ENCODE measurements around the gene UNC5C. TPM values are rescaled to one million over a fixed set of nuclear protein-coding genes. Genes with fewer than 3 reads are reported as not detected.

UNC5C gene
- total and polyA plus RNA-seq, 2 experiments from 2014 or later, result 3.5 to 16.0 TPM

GRCh38 chr4:95319169-95319568, 229.6 kb downstream of the UNC5C start:
- no peak overlapping the region for H3K4me2 ChIP-seq
- no peaks in the 10 kb centered on the region for H3K27me3 ChIP-seq
- no peaks in the 10 kb centered on the region for H3K4me1 ChIP-seq (ENCODE audit: insufficient read depth)
- WGBS (ENCODE audit: low lambda C conversion rate, missing lambda C conversion rate), result 78% methylated on average over 3 of the region's 3 CpGs
- TF ChIP-seq EZH2phosphoT487 (IDR thresholded peaks at IDR 0.05; ENCODE audit: low read depth, severe bottlenecking, unreplicated experiment) (no peak), EZH2 (IDR thresholded peaks at IDR 0.05; ENCODE audit: borderline replicate concordance) (no peak)
- TF ChIP-seq, protein P1, sequence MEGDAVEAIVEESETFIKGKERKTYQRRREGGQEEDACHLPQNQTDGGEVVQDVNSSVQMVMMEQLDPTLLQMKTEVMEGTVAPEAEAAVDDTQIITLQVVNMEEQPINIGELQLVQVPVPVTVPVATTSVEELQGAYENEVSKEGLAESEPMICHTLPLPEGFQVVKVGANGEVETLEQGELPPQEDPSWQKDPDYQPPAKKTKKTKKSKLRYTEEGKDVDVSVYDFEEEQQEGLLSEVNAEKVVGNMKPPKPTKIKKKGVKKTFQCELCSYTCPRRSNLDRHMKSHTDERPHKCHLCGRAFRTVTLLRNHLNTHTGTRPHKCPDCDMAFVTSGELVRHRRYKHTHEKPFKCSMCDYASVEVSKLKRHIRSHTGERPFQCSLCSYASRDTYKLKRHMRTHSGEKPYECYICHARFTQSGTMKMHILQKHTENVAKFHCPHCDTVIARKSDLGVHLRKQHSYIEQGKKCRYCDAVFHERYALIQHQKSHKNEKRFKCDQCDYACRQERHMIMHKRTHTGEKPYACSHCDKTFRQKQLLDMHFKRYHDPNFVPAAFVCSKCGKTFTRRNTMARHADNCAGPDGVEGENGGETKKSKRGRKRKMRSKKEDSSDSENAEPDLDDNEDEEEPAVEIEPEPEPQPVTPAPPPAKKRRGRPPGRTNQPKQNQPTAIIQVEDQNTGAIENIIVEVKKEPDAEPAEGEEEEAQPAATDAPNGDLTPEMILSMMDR (IDR thresholded peaks at IDR 0.05; ENCODE audit: poor library complexity), result no peak
- no peak overlapping the region for H3K4me3 ChIP-seq
- H3K9me3 ChIP-seq (ENCODE audit: low read depth), result no peaks in the 10 kb centered on the region
- no peaks in the 10 kb centered on the region for H3K79me2 ChIP-seq
- H3K9me2 ChIP-seq (replicated peaks; ENCODE audit: insufficient read depth), result no peaks in the 10 kb centered on the region
- H3K27ac ChIP-seq, result no peak overlapping the region
- DNase-seq (ENCODE audit: low spot score), result no peak
- no peaks in the 10 kb centered on the region for H4K20me1 ChIP-seq (ENCODE audit: insufficient read depth, poor library complexity, severe bottlenecking)
- no peak overlapping the region for H2AFZ ChIP-seq
- no peaks in the 10 kb centered on the region for H3K36me3 ChIP-seq (replicated peaks; ENCODE audit: insufficient read depth, low read depth)

GRCh38 chr4:95318483-95318882, 230.3 kb downstream of the UNC5C start:
- 43% methylated on average over 1 of the region's 1 CpG for WGBS (ENCODE audit: low lambda C conversion rate, missing lambda C conversion rate)
- no peaks in the 10 kb centered on the region for H3K79me2 ChIP-seq
- H3K4me2 ChIP-seq, result no peak overlapping the region
- H3K27ac ChIP-seq, result no peak overlapping the region
- H3K27me3 ChIP-seq, result no peaks in the 10 kb centered on the region
- no peaks in the 10 kb centered on the region for H3K9me2 ChIP-seq (replicated peaks; ENCODE audit: insufficient read depth)
- no peaks in the 10 kb centered on the region for H3K9me3 ChIP-seq (ENCODE audit: low read depth)
- no peak for DNase-seq (ENCODE audit: low spot score)
- H4K20me1 ChIP-seq (ENCODE audit: insufficient read depth, poor library complexity, severe bottlenecking), result no peaks in the 10 kb centered on the region
- H3K4me1 ChIP-seq (ENCODE audit: insufficient read depth), result no peaks in the 10 kb centered on the region
- H3K36me3 ChIP-seq (replicated peaks; ENCODE audit: insufficient read depth, low read depth), result no peaks in the 10 kb centered on the region
- H3K4me3 ChIP-seq, result no peak overlapping the region
- no peak for TF ChIP-seq EZH2phosphoT487 (IDR thresholded peaks at IDR 0.05; ENCODE audit: low read depth, severe bottlenecking, unreplicated experiment)
- TF ChIP-seq, protein P1 (IDR thresholded peaks at IDR 0.05; ENCODE audit: poor library complexity), result no peak
- TF ChIP-seq EZH2 (IDR thresholded peaks at IDR 0.05; ENCODE audit: borderline replicate concordance), result no peak
- H2AFZ ChIP-seq, result no peak overlapping the region

GRCh38 chr4:95318044-95318443, 230.7 kb downstream of the UNC5C start:
- no peak overlapping the region for H3K4me3 ChIP-seq
- no peaks in the 10 kb centered on the region for H3K36me3 ChIP-seq (replicated peaks; ENCODE audit: insufficient read depth, low read depth)
- H3K4me2 ChIP-seq, result no peak overlapping the region
- no peaks in the 10 kb centered on the region for H3K4me1 ChIP-seq (ENCODE audit: insufficient read depth)
- H4K20me1 ChIP-seq (ENCODE audit: insufficient read depth, poor library complexity, severe bottlenecking), result no peaks in the 10 kb centered on the region
- H3K27me3 ChIP-seq, result no peaks in the 10 kb centered on the region
- no peaks in the 10 kb centered on the region for H3K9me2 ChIP-seq (replicated peaks; ENCODE audit: insufficient read depth)
- H3K9me3 ChIP-seq (ENCODE audit: low read depth), result no peaks in the 10 kb centered on the region
- WGBS (ENCODE audit: low lambda C conversion rate, missing lambda C conversion rate), result 87% methylated on average over 3 of the region's 3 CpGs
- H3K27ac ChIP-seq, result no peak overlapping the region
- H2AFZ ChIP-seq, result no peak overlapping the region
- H3K79me2 ChIP-seq, result no peaks in the 10 kb centered on the region
- no peak for DNase-seq (ENCODE audit: low spot score)
- no peak for TF ChIP-seq EZH2 (IDR thresholded peaks at IDR 0.05; ENCODE audit: borderline replicate concordance)
- no peak for TF ChIP-seq EZH2phosphoT487 (IDR thresholded peaks at IDR 0.05; ENCODE audit: low read depth, severe bottlenecking, unreplicated experiment)
- TF ChIP-seq, protein P1 (IDR thresholded peaks at IDR 0.05; ENCODE audit: poor library complexity), result no peak

All from hepatocyte (in vitro differentiated cells).